ENCODE results near the gene THAP9.

THAP9 gene

DNA sequence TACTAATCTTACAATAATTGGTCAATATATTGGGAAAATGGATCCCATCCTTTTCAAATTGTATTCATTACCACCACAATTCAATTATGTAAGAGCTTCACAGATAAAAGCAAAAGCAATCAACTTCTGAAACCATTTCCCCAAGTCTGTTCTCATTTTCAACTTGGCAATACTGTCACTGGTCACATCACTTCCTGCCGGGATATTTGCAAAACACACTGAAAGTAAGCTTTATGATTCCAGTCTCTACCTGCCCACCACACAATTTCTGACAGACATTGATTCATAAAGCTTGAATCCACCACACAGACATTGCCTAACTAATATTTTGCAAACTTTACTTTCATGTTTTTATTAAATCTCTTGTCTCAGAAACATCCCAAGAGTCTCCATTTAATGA lies 56.5 kb downstream of the THAP9 start:
- DNase-seq (ENCODE audit: low read depth in 1 of 2, low spot score in 1 of 2), result no peak

DNA sequence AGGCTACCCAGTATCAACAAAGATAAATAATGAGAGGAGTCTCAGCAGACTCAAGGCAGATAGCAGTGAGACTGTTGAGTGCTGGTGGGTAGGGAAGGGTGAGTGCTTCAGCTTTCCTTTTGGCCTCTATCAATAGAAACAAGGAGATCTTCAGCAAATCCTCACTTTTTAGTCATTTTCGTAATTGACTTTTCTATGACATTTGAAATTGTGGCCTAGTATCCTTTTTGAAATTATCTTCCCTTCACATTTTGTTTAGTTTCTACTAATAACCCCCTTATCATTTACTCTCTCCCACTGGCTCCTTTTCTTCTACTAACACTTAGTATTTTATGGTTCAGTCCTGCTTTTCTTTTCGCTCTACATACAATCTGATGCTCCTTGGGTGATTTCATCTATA lies 65.2 kb downstream of the THAP9 start:
- DNase-seq (ENCODE audit: low read depth in 1 of 2, low spot score in 1 of 2), result no peak

DNA sequence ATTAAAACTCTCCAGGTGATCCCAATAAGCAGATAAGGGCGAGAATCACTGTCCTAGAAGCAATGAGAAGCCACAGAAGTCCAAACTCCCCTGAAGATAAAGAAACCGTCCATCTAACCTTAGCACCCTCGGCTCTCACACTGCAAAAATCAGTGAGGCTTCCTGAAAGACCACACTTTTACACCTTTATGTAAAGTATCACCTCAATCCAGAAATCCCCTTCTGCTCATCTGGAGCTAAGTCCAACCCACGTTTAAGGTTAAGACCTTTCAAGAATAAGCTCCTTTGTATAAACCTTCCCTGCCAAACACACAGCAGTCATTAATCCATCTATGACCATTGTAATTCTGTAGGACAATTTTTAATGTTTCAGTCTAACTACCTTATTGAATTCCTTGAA lies 68.4 kb downstream of the THAP9 start:
- no peak for DNase-seq (ENCODE audit: low read depth in 1 of 2, low spot score in 1 of 2)

DNA sequence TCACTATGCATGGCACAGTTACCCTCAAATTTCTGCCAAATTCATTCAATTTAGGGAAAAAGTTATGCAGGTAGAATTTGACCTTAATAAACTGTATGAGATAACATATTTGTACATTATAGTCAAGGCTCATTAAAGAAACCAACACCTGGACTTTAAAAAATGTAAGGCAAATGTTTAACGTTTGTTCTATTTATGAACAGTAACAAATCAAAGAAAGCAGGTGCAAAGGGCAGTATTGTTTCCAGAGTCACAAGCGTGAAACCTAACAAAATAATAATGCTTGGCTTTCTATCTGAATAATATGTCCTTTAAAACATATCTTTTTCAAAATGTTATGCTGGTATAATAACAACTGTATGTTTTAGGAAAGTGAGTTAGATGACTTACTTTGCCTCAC lies 68.9 kb downstream of the THAP9 start:
- no peak for DNase-seq (ENCODE audit: low read depth in 1 of 2, low spot score in 1 of 2)
